Panc1 (cell line): ENCODE measurements around the gene HMGA1. TPM values are rescaled to one million over a fixed set of nuclear protein-coding genes. Genes with fewer than 3 reads are reported as not detected.

Source experiments
- ATAC-seq: fragments of 200-7000 bp; cut with Tn5 transposase; 2 replicates; pipeline ENCODE4 v1.9.1; 2020; ENCODE audit warnings: mild to moderate bottlenecking, moderate library complexity
- BruUV-seq: library from RNA; stranded (reverse); fragments of 400-500 nt; replicated peaks from 2 replicates; lab custom pipeline; 2021; lab: Mats Ljungman, UMichigan
- CTCF ChIA-PET: fragments of 300-600 bp; sonication (Branson Sonifier 250); formaldehyde crosslinking; loops from one replicate; lab custom pipeline; 2022; ENCODE audit warnings: antibody characterized with exemption; lab: Charles Lee
- POLR2A ChIA-PET: fragments of 300-600 bp; sonication (Branson Sonifier 250); formaldehyde crosslinking; loops from one replicate; lab custom pipeline; 2022; ENCODE audit warnings: antibody characterized with exemption; lab: Charles Lee
- DNase-seq: peaks from one replicate; pipeline ENCODE4 v3.0.0-alpha.2; 2010; ENCODE audit warnings: low read depth, low spot score
- H3K27ac ChIP-seq: 2 replicates; pipeline ENCODE4 v1.5.1; 2011; ENCODE audit warnings: mild to moderate bottlenecking, low read length, inconsistent platforms
- H3K27me3 ChIP-seq: fragments of 200-500 bp; sonication (Bioruptor generic); 2 replicates; pipeline ENCODE4 v1.6.0; 2014; ENCODE audit warnings: low read length, inconsistent platforms; ENCODE audit not compliant: control insufficient read depth, insufficient read depth
- H3K36me3 ChIP-seq: fragments of 200-500 bp; sonication (Bioruptor generic); 2 replicates; pipeline ENCODE4 v1.5.1; 2014; ENCODE audit warnings: inconsistent platforms, mild to moderate bottlenecking, low read length, moderate library complexity; ENCODE audit not compliant: control insufficient read depth, insufficient read depth
- H3K4me1 ChIP-seq: 2 replicates; pipeline ENCODE4 v1.5.1; 2011; ENCODE audit warnings: inconsistent platforms, mild to moderate bottlenecking, low read length, moderate library complexity; ENCODE audit not compliant: control insufficient read depth, insufficient read depth
- H3K4me3 ChIP-seq, 2 experiments: 2 replicates each; pipeline ENCODE4 v1.5.1; 2011 to 2012; ENCODE audit warnings: low read depth in 2 of 2, low read length in 2 of 2, mild to moderate bottlenecking in 2 of 2, inconsistent platforms in 1 of 2, moderate library complexity in 1 of 2
- H3K9me3 ChIP-seq: fragments of 200-500 bp; sonication (Bioruptor generic); 2 replicates; pipeline ENCODE4 v1.5.1; 2014; ENCODE audit warnings: low read depth, mild to moderate bottlenecking, inconsistent platforms, low read length, moderate library complexity; ENCODE audit not compliant: control insufficient read depth, insufficient read depth
- CTCF ChIP-seq: fragments of 450-650 bp; IDR thresholded peaks from 2 replicates; pipeline ENCODE4 v1.5.1; 2017; ENCODE audit warnings: mild to moderate bottlenecking
- POLR2AphosphoS5 ChIP-seq: IDR thresholded peaks from 2 replicates; pipeline ENCODE4 v1.6.1; 2012; ENCODE audit warnings: mild to moderate bottlenecking, low read depth, low read length, moderate library complexity
- REST ChIP-seq, 2 experiments: IDR thresholded peaks; 2 replicates each; pipeline ENCODE4 v1.6.1; 2011 to 2012; ENCODE audit warnings: low read depth in 2 of 2, control low read depth in 1 of 2, low read length in 1 of 2, mild to moderate bottlenecking in 1 of 2, moderate library complexity in 1 of 2; ENCODE audit not compliant: insufficient read depth in 1 of 2
- SIN3A ChIP-seq: IDR thresholded peaks from 2 replicates; pipeline ENCODE4 v1.6.1; 2012; ENCODE audit warnings: low read depth, mild to moderate bottlenecking, low read length, moderate library complexity, borderline replicate concordance; ENCODE audit not compliant: insufficient read depth
- TCF7L2 ChIP-seq: IDR thresholded peaks from 2 replicates; pipeline ENCODE4 v1.6.1; 2011; ENCODE audit warnings: mild to moderate bottlenecking, low read depth, low read length, inconsistent platforms
- in situ Hi-C: cut with HindIII; loops from 2 replicates; pipeline ENCODE4 v1.10.0; 2016; ENCODE audit warnings: low sequenced_read_pairs, low pct_unique_long_range_greater_than_20kb
- intact Hi-C: fragments of 100-400 bp; cut with micrococcal nuclease; formaldehyde crosslinking; loops from one replicate; pipeline ENCODE4 v1.10.0; 2022; ENCODE audit not compliant: unreplicated experiment
- total RNA-seq: library from RNA; stranded (reverse); gene quantifications from one replicate; pipeline ENCODE4 v1.2.1, GENCODE V29; 2021; ENCODE audit not compliant: unreplicated experiment

HMGA1 gene
- total RNA-seq, 1 experiment from 2014 or later = 444 TPM

GRCh38 chr6:34201455-34202107, 35.1 kb upstream of the HMGA1 start:
- DNase-seq = no peak
- POLR2A ChIA-PET = no interaction called here
- no peak for ATAC-seq
- Histone ChIP-seq H3K27ac (no peak overlapping the region), H3K9me3 (no peaks in the 10 kb centered on the region), H3K4me1 (no peaks in the 10 kb centered on the region), H3K4me3 (no peak overlapping the region), H3K36me3 (no peaks in the 10 kb centered on the region), H3K27me3 (no peaks in the 10 kb centered on the region)
- intact Hi-C loops = no loop called here
- in situ Hi-C loops = no loop called here
- CTCF ChIA-PET = no interaction called here
- TF ChIP-seq CTCF (no peak), TCF7L2 (no peak), POLR2AphosphoS5 (no peak), REST (IDR thresholded peaks at IDR 0.05; ENCODE audit: insufficient read depth in 1 of 2, low read depth in 2 of 2, low read length in 1 of 2) (no peak), SIN3A (no peak)
- BruUV-seq = no TSS peak

- in situ Hi-C loops = no loop called here
- no peak overlapping the region for H3K4me3 ChIP-seq
- H3K36me3 ChIP-seq = no peaks in the 10 kb centered on the region
- ATAC-seq (no peak), DNase-seq (no peak)
- no peaks in the 10 kb centered on the region for H3K9me3 ChIP-seq
- ChIA-PET CTCF (interaction anchor here (0.5 to 0.6 kb wide), 3 partner anchors 11 to 90 kb away, joined by 4 to 9 read pairs (median 7); partner anchors contain the start of gene HMGA1), POLR2A (no interaction called here)
- no TSS peak for BruUV-seq
- intact Hi-C loops = no loop called here
- no peaks in the 10 kb centered on the region for H3K4me1 ChIP-seq
- no peak overlapping the region for H3K27ac ChIP-seq
- no peaks in the 10 kb centered on the region for H3K27me3 ChIP-seq
- TF ChIP-seq REST (IDR thresholded peaks at IDR 0.05; ENCODE audit: insufficient read depth in 1 of 2, low read depth in 2 of 2, low read length in 1 of 2) = no peak
Observed at GRCh38 chr6:34202329-34203201, 34.1 kb upstream of the HMGA1 start.
